Prostate gland (tissue), 2 donors: ENCODE measurements around the gene POP7. TPM values are rescaled to one million over a fixed set of nuclear protein-coding genes. Genes with fewer than 3 reads are reported as not detected.

Source experiments
- DNase-seq: peaks from one replicate; pipeline ENCODE4 v3.0.0-alpha.2; 2019; ENCODE audit warnings: low spot score
- H3K27ac ChIP-seq, 2 donors: fragments of 200-600 bp; sonication (generic); 2 replicates each; pipeline ENCODE4 v1.5.1; 2017 to 2019
- H3K27me3 ChIP-seq: fragments of 200-600 bp; sonication (generic); replicated peaks from 2 replicates; pipeline ENCODE4 v1.5.1; 2019; ENCODE audit not compliant: insufficient read depth
- H3K36me3 ChIP-seq, 2 donors: fragments of 200-600 bp; sonication (generic); 1 replicate in 1 of 2; 2 replicates in 1 of 2; pipeline versions ENCODE4 v1.5.1 to v1.8.1; 2017 to 2019
- H3K4me1 ChIP-seq: fragments of 200-600 bp; sonication (generic); replicated peaks from 2 replicates; pipeline ENCODE4 v1.5.1; 2019
- H3K4me3 ChIP-seq, 2 donors: fragments of 200-600 bp; sonication (generic); 2 replicates each; pipeline ENCODE4 v1.5.1; 2017 to 2019
- H3K9me3 ChIP-seq: fragments of 200-600 bp; sonication (generic); 2 replicates; pipeline ENCODE4 v1.5.1; 2017
- POLR2A ChIP-seq: fragments of 450-650 bp; IDR thresholded peaks from one replicate; pipeline ENCODE4 v1.6.1; 2016; ENCODE audit warnings: antibody characterized with exemption, mild to moderate bottlenecking
- POLR2AphosphoS5 ChIP-seq: sonication (generic); formaldehyde crosslinking; IDR thresholded peaks from one replicate; pipeline ENCODE4 v1.6.1; 2017; ENCODE audit warnings: antibody characterized with exemption
- WGBS: methylation state at CpG from one replicate; pipeline ENCODE4 v1.1.5; 2018; 5-methylcytosine and 5-hydroxymethylcytosine counted together
- intact Hi-C: fragments of 100-400 bp; cut with DNase I; formaldehyde crosslinking; loops from one replicate; pipeline ENCODE4 v1.14.2; 2022
- total RNA-seq, 2 donors: library from RNA; depleted of rRNA; stranded (reverse); fragments of >200 nt; gene quantifications; one replicate each; pipeline ENCODE4 v1.1.0, GENCODE V29; 2016
- TF ChIP-seq, protein P1 (sequence below), 4 experiments: fragments of 200-600 bp in 2 of 4; fragments of 450-650 bp in 2 of 4; sonication (generic) in 2 of 4; IDR thresholded peaks; 1 replicate in 3 of 4; 2 replicates in 1 of 4; pipeline ENCODE4 v1.5.1; 2016 to 2019; ENCODE audit warnings: antibody characterized with exemption in 4 of 4, mild to moderate bottlenecking in 2 of 4, moderate library complexity in 2 of 4

POP7 gene
- total RNA-seq, 2 donors from 2014 or later, result 41.4 to 45.2 TPM

DNA sequence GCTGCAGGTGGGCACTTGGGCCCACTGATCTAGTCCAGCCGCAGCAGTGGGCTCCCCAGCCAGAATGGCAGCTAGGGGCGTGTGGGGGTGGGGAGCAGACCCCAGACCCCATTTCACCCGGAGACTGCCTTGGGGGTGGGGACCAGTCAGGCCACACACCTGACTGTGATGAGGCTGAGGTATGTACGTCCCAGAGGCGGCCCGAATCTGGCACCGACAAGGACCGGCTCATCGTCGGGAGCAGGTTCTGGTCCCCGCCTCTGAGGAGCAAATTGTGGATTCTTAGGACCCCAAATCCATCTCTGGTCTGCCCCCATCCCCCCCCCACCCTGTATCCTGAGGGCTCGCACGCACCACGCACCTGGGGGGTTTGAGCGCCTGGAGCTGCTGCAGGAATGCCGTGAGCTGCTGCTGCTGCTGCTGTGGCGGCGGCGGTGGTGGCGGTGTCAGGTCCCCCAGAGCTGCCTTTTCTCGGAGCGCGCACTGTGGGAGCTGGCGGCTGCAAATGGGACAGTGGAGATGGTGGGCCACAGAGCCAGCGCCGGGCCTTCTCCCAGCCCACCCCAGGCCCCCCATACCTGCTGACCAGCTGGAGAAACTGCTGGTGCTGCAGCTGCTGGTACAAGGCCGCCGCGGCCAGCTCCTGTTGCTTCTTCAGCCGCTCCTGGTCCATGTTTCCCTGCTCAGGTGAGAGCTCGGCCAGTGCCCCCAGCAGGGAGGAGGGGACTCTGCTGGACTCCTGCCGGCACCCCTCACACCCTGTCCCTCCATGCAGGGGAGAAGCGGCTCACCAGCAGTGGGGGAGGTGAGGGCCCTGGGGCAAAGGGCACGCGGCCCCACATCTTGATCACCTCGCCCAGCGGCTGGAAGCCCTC lies 22.0 kb upstream of the POP7 start:
- intact Hi-C loops, result no loop called here
- WGBS, result 93% methylated on average over 36 of the region's 37 CpGs
- TF ChIP-seq, protein P1, sequence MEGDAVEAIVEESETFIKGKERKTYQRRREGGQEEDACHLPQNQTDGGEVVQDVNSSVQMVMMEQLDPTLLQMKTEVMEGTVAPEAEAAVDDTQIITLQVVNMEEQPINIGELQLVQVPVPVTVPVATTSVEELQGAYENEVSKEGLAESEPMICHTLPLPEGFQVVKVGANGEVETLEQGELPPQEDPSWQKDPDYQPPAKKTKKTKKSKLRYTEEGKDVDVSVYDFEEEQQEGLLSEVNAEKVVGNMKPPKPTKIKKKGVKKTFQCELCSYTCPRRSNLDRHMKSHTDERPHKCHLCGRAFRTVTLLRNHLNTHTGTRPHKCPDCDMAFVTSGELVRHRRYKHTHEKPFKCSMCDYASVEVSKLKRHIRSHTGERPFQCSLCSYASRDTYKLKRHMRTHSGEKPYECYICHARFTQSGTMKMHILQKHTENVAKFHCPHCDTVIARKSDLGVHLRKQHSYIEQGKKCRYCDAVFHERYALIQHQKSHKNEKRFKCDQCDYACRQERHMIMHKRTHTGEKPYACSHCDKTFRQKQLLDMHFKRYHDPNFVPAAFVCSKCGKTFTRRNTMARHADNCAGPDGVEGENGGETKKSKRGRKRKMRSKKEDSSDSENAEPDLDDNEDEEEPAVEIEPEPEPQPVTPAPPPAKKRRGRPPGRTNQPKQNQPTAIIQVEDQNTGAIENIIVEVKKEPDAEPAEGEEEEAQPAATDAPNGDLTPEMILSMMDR (IDR thresholded peaks at IDR 0.05), result no peak
- no peak for TF ChIP-seq POLR2A
- TF ChIP-seq POLR2AphosphoS5, result no peak

DNA sequence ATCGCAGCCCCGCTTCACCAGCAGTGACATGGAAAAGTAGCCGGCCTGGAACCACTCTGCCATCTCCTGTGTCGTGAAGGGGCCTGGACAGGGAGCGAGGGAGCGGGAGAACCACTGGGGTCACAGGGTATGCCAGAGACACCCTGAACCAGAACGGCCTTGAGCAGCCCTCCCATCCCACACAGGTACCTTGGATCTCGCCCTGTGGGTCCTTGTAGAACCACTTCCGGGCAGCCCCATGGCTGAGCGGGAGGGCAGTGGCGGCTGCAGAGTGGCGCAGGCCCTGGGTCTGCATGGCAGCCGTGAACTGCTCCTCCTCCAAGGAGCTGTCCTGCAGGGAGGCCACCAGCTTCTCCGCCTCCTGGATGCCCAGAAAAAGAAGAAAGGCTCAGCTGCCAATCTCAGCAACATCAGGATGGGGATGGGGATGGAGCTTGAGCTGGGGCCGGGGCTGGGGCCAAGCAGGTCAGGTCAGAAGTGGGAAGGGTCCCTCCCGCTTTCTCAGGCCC lies 21.3 kb upstream of the POP7 start:
- Histone ChIP-seq H3K36me3 (peaks cover 29 to 70% of the 10 kb centered on the region in 2 donors), H3K9me3 (no peaks in the 10 kb centered on the region), H3K4me3 (no peak overlapping the region), H3K27ac (no peak overlapping the region), H3K27me3 (no peaks in the 10 kb centered on the region), H3K4me1 (peaks cover 3% of the 10 kb centered on the region)
- intact Hi-C loops, result no loop called here
- 90% methylated on average over 14 of the region's 16 CpGs for WGBS
- TF ChIP-seq POLR2AphosphoS5, result no peak
- TF ChIP-seq, protein P1 (IDR thresholded peaks at IDR 0.05), result no peak
- no peak for TF ChIP-seq POLR2A
- DNase-seq, result no peak

More for the DNA sequence above, 22.0 kb upstream of the POP7 start:
- no peak overlapping the region for H3K27ac ChIP-seq
- no peak overlapping the region for H3K4me3 ChIP-seq
- H3K4me1 ChIP-seq, result peaks cover 9% of the 10 kb centered on the region
- DNase-seq, result no peak
- H3K36me3 ChIP-seq, result peaks cover 29 to 70% of the 10 kb centered on the region in 2 donors
- no peaks in the 10 kb centered on the region for H3K27me3 ChIP-seq
- H3K9me3 ChIP-seq, result no peaks in the 10 kb centered on the region

GRCh38 chr7:100685049-100685605 lies 20.8 kb upstream of the POP7 start:
- WGBS, result 88% methylated on average over 18 of the region's 18 CpGs
- H3K9me3 ChIP-seq, result no peaks in the 10 kb centered on the region
- H3K36me3 ChIP-seq, result peaks cover 29 to 70% of the 10 kb centered on the region in 2 donors
- intact Hi-C loops, result no loop called here
- no peak for TF ChIP-seq POLR2AphosphoS5
- TF ChIP-seq, protein P1 (IDR thresholded peaks at IDR 0.05), result no peak
- TF ChIP-seq POLR2A, result no peak
- DNase-seq, result no peak
- no peak overlapping the region for H3K4me3 ChIP-seq
- H3K4me1 ChIP-seq, result no peaks in the 10 kb centered on the region
- no peak overlapping the region for H3K27ac ChIP-seq
- H3K27me3 ChIP-seq, result no peaks in the 10 kb centered on the region

- H3K27me3 ChIP-seq, result no peaks in the 10 kb centered on the region
- no peak overlapping the region for H3K4me3 ChIP-seq
- peaks cover 29 to 70% of the 10 kb centered on the region in 2 donors for H3K36me3 ChIP-seq
- DNase-seq, result no peak
- H3K9me3 ChIP-seq, result no peaks in the 10 kb centered on the region
- H3K27ac ChIP-seq, result no peak overlapping the region
- intact Hi-C loops, result no loop called here
- TF ChIP-seq POLR2AphosphoS5, result no peak
- no peak for TF ChIP-seq POLR2A
- TF ChIP-seq, protein P1 (IDR thresholded peaks at IDR 0.05), result no peak
- WGBS, result 94% methylated on average over 17 of the region's 17 CpGs
- H3K4me1 ChIP-seq, result no peaks in the 10 kb centered on the region
These were observed 20.2 kb upstream of the POP7 start for GRCh38 chr7:100685631-100686145.
